H1 (cell line): ENCODE results near the gene C1orf210. TPM values are rescaled to one million over a fixed set of nuclear protein-coding genes. Genes with fewer than 3 reads are reported as not detected.

Experiments
- CHD2 ChIP-seq: IDR thresholded peaks from 2 replicates; pipeline ENCODE4 v1.6.1; 2012; ENCODE audit warnings: low read length, improper control_type of control experiment
- CTCF ChIP-seq, 3 experiments: IDR thresholded peaks; 1 replicate in 2 of 3; 2 replicates in 1 of 3; pipeline versions ENCODE4 v1.5.1 to v1.6.1; 2011; ENCODE audit warnings: low read length in 3 of 3, mild to moderate bottlenecking in 3 of 3, inconsistent platforms in 2 of 3, low read depth in 1 of 3, moderate library complexity in 1 of 3; ENCODE audit not compliant: insufficient read depth in 1 of 3; ENCODE audit errors: control extremely low read depth in 1 of 3
- E2F6 ChIP-seq: IDR thresholded peaks from 2 replicates; pipeline ENCODE4 v1.6.1; 2012; ENCODE audit warnings: inconsistent platforms
- RFX5 ChIP-seq: IDR thresholded peaks from 2 replicates; pipeline ENCODE4 v1.6.1; 2011; ENCODE audit warnings: low read depth, low read length, improper control_type of control experiment, borderline replicate concordance
- RXRA ChIP-seq: IDR thresholded peaks from 2 replicates; pipeline ENCODE4 v1.6.1; 2011; ENCODE audit warnings: low read depth, mild to moderate bottlenecking, low read length, moderate library complexity; ENCODE audit not compliant: insufficient read depth
- SAP30 ChIP-seq: fragments of 300-600 bp; sonication (generic); IDR thresholded peaks from 2 replicates; pipeline ENCODE4 v1.7.1; 2012; ENCODE audit warnings: low read length, moderate library complexity, mild to moderate bottlenecking, inconsistent platforms; ENCODE audit not compliant: insufficient read depth, insufficient replicate concordance
- TAF1 ChIP-seq: IDR thresholded peaks from 2 replicates; pipeline ENCODE4 v1.6.1; 2011; ENCODE audit warnings: mild to moderate bottlenecking, low read depth, low read length
- polyA plus RNA-seq, 7 experiments: library from polyadenylated mRNA; depleted of rRNA in 3 of 7; stranded (reverse) in 5 of 7; unstranded in 2 of 7; fragments of >200 nt in 5 of 7; fragments of 200-250 nt in 2 of 7; gene quantifications; 1 replicate in 5 of 7; 2 replicates in 1 of 7; 4 replicates in 1 of 7; pipeline versions ENCODE4 v1.2.1 to v1.2.3, GENCODE V29; 2011 to 2013; ENCODE audit warnings: missing spikeins in 2 of 7, mixed read lengths in 2 of 7
- total RNA-seq: library from RNA; stranded (reverse); fragmentation: NEBNext Ultra II Directional; extraction: Animal tissue kit (Norgen Biotek cat#: 25700); gene quantifications from 2 replicates; pipeline ENCODE4 v1.2.1, GENCODE V29; 2021

C1orf210 gene
- total and polyA plus RNA-seq, 2 of the 8 experiments (the other 6 are each of a cell fraction or from before 2014, with no cell fraction given) = 12.0 to 27.9 TPM

GRCh38 chr1:43312663-43313515 lies 27.5 kb upstream of the C1orf210 start (continued):
- no peak for TF ChIP-seq RXRA
- TF ChIP-seq CHD2 = no peak
- no peak for TF ChIP-seq RFX5
- TF ChIP-seq E2F6 = no peak
- no peak for TF ChIP-seq TAF1
- TF ChIP-seq SAP30 = no peak
- no peak for TF ChIP-seq CTCF (IDR thresholded peaks at IDR 0.05; ENCODE audit: control extremely low read depth in 1 of 3, insufficient read depth in 1 of 3, low read depth in 1 of 3, low read length in 3 of 3)
